ENCODE results near the gene TMPRSS12.
"Not testable (repeated sequence)": the region's sequence is repeated elsewhere in the genome, so short reads cannot be mapped to it uniquely, and the experiment has no call there.

The TMPRSS12 gene

GRCh38 chr12:50862316-50862715 lies 19.6 kb downstream of the TMPRSS12 start:
- DNase-seq: no peak

- no peak for DNase-seq
Observed at GRCh38 chr12:50865266-50865665, 22.5 kb downstream of the TMPRSS12 start.

DNA sequence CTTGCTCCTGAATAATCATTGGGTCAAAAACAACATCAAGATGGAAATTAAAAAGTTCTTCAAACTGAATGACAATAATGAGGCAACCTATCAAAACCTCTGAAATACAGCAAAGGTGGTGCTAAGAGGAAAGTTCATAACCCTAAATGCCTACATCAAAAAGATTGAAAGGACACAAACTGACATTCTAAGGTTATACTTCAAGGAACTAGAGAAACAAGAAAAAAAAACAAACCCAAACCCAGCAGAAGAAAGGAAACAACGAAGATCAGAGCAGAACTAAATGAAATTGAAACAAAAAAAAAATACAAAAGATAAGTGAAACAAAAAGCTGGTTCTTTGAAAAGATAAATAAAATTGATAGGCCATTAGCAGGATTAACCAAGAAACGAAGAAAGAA lies 26.2 kb downstream of the TMPRSS12 start:
- DNase-seq: not testable (repeated sequence)

GRCh38 chr12:50882563-50882962 lies 39.8 kb downstream of the TMPRSS12 start:
- DNase-seq: no peak

- no peak for DNase-seq
Observed at GRCh38 chr12:50887191-50887590, 44.5 kb downstream of the TMPRSS12 start.

- DNase-seq: no peak
Observed at GRCh38 chr12:50888666-50889065, 45.9 kb downstream of the TMPRSS12 start.

DNA sequence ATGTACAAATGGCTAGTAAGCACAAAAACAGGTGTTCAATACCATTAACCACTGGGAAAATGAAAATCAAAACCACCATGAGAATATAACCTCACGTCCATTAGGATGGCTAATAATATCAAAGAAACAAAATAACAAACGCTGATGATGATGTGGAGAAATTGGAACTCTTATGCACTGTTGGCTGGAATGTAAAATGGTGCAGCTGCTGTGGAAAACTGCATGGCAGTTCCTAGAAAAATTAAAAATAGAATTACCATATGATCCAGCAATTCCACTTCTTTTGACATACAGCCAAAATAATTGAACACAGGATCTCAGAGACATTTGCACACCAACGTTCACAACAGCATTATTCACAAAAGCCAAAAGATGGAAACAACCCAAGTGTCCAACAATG lies 51.5 kb downstream of the TMPRSS12 start:
- no peak for DNase-seq

- DNase-seq: no peak
Observed at GRCh38 chr12:50901685-50902113, 59.0 kb downstream of the TMPRSS12 start.

- DNase-seq: not testable (repeated sequence)
Observed at GRCh38 chr12:50908479-50908878, 65.8 kb downstream of the TMPRSS12 start.

DNA sequence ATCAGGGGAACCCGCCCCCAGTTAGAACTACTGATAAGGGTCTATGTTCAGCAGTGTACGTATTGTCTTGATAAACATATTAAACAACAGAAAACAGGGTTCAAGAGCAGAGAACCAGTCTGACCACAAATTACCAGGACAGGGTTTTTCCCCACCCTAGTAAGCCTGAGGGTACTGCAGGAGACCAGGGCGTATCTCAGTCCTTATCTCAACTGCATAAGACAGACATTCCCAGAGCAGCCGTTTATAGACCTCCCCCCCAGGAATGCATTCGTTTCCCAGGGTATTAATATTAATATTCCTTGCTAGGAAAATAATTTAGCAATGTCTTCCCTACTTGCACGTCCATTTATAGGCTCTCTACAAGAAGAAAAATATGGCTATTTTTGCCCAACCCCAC lies 69.6 kb downstream of the TMPRSS12 start:
- DNase-seq: not testable (repeated sequence)

- no peak for DNase-seq
Observed at GRCh38 chr12:50913224-50913623, 70.5 kb downstream of the TMPRSS12 start.

GRCh38 chr12:50914872-50915484 lies 72.3 kb downstream of the TMPRSS12 start:
- no peak for DNase-seq

- no peak for DNase-seq
Observed at GRCh38 chr12:50916292-50916691, 73.6 kb downstream of the TMPRSS12 start.

- no peak for DNase-seq
Observed at GRCh38 chr12:50918584-50919316, 76.0 kb downstream of the TMPRSS12 start.

GRCh38 chr12:50922820-50923219 lies 80.1 kb downstream of the TMPRSS12 start:
- no peak for DNase-seq

GRCh38 chr12:50923361-50924130 lies 80.8 kb downstream of the TMPRSS12 start:
- no peak for DNase-seq

- no peak for DNase-seq
Observed at GRCh38 chr12:50924131-50924438, 81.4 kb downstream of the TMPRSS12 start.

DNA sequence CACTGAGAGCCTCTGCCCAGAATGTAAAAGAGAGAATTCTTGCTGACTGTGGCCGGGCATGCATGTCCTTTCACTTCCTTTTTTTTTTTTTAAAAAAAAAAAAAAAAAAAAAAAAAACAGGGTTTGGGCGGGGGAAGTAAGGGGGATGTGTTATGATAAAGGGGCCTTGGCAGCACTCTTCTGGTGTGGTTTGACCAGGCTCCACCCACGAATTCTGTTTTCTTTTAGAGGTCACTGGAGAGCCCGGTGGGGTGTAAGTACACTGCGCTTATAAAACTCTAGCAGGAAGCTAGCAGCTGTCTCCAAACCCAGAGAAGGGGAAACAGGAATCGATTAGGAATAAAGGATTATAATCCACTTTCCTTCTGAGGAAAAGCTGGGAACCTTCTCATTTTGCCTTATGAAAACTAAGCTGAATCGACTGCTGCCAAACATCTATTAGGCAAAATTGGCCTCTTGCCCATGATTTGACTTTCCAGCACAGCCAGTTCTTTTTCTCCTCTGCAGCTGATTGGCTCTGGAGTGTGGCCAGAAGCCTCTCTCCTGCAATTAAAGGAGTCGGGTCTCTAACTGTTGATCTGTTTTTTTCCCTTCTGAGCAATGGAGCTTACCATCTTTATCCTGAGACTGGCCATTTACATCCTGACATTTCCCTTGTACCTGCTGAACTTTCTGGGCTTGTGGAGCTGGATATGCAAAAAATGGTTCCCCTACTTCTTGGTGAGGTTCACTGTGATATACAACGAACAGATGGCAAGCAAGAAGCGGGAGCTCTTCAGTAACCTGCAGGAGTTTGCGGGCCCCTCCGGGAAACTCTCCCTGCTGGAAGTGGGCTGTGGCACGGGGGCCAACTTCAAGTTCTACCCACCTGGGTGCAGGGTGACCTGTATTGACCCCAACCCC lies 82.0 kb downstream of the TMPRSS12 start:
- DNase-seq: no peak

GRCh38 chr12:50925342-50925651 lies 82.6 kb downstream of the TMPRSS12 start:
- DNase-seq: no peak

GRCh38 chr12:50925920-50926319 lies 83.2 kb downstream of the TMPRSS12 start:
- no peak for DNase-seq

DNA sequence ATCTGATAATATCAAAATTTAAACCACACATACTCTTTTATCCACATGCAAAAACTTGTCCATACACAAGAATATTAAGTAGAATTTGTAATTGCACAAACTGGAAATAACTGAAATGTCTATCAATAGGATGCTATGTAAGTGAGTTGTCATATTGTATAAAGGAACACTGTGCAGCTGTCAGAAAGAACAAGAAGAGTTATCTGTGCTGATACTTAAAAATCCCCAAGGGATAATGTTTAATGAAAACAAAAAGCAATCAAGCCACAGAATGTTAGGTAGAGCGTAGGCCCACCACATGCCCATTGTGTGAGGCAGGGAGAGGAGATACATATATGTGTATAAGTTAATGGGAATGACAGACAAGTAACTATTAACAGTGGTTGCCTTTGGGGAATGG lies 83.7 kb downstream of the TMPRSS12 start:
- no peak for DNase-seq

- not testable (repeated sequence) for DNase-seq
Observed at GRCh38 chr12:50926932-50927331, 84.2 kb downstream of the TMPRSS12 start.

DNA sequence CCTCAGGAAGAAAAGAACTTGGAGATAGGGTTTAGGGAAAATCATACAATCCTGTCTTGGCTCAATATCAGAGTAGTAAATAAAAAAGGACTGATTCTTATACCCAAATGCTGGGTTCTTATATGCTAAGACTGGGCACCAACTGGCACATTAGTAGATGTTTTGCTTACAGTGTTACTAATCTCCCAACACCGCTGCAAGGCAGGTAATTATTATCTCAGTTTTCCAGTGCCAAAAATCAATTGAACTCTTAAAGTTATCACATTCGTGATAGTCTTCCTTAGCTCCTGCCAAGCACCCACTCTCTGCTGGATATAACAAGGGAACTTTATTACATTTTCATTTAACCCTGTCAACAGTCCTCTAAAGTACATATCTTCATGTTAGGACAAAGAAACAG lies 84.6 kb downstream of the TMPRSS12 start:
- DNase-seq: no peak
